ENCODE measurements around the gene RABGAP1L.
"Not testable (repeated sequence)": the region's sequence is repeated elsewhere in the genome, so short reads cannot be mapped to it uniquely, and the experiment has no call there.

DNA sequence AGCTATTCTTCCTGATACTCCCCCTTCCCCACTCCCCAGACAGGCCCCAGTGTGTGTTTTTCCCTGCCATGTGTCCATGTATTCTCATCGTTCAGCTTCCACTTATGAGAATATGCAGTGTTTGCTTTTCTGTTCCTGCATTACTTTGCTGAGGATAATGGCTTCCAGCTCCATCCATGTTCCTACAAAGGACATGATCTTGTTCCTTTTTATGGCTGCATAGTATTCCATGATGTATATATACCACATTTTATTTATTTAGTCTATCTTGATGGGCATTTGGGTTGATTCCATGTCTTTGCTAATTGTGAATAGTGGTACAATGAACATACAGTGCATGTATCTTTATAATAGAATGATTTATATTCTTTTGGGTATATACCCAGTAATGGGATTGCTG, 181.1 kb downstream of the RABGAP1L start:
- TF ChIP-seq, protein P1, sequence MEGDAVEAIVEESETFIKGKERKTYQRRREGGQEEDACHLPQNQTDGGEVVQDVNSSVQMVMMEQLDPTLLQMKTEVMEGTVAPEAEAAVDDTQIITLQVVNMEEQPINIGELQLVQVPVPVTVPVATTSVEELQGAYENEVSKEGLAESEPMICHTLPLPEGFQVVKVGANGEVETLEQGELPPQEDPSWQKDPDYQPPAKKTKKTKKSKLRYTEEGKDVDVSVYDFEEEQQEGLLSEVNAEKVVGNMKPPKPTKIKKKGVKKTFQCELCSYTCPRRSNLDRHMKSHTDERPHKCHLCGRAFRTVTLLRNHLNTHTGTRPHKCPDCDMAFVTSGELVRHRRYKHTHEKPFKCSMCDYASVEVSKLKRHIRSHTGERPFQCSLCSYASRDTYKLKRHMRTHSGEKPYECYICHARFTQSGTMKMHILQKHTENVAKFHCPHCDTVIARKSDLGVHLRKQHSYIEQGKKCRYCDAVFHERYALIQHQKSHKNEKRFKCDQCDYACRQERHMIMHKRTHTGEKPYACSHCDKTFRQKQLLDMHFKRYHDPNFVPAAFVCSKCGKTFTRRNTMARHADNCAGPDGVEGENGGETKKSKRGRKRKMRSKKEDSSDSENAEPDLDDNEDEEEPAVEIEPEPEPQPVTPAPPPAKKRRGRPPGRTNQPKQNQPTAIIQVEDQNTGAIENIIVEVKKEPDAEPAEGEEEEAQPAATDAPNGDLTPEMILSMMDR (IDR thresholded peaks at IDR 0.05), result not testable (repeated sequence)
- TF ChIP-seq EZH2, EZH2phosphoT487 (IDR thresholded peaks at IDR 0.05): not testable (repeated sequence)
